GM10248 (cell line): ENCODE results near the gene RAPGEF3.

Experiments
- CTCF ChIA-PET: fragments of 300-600 bp; sonication (Branson Sonifier 250); formaldehyde crosslinking; extraction: SDS; loops from one replicate; lab custom pipeline; 2021; ENCODE audit warnings: antibody characterized with exemption; lab: Yijun Ruan, JAX
- POLR2A ChIA-PET: fragments of 350-650 bp; sonication (Branson Sonifier 250); formaldehyde crosslinking; extraction: SDS; loops from one replicate; lab custom pipeline; 2020; ENCODE audit warnings: antibody characterized with exemption; lab: Yijun Ruan, JAX
- DNase-seq: peaks from one replicate; pipeline ENCODE4 v3.0.0; 2012; ENCODE audit errors: extremely low spot score
- TF ChIP-seq, protein P1 (sequence below): IDR thresholded peaks from 2 replicates; pipeline ENCODE4 v1.5.1; 2012; ENCODE audit warnings: mild to moderate bottlenecking, low read depth; ENCODE audit errors: extremely low read depth, missing control alignments, control extremely low read depth

Gene RAPGEF3

DNA sequence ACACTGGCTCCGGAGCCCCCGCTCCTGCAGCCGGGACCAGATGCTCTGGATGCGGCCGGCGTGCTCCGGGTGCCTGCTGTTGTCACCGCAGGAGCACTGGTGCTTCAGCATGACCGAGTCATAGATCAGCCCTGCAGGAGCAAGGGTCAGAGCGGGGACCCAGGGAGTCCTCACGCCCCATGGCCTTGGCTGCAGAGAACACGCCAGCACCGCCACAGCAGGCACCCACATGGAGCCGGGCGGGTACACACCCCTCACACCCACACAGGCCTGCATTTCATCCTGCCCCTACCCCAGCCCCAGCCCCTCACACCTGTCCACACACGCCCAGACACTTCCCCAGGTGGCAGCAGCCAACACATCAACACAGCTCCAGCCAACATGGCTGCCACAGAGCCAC is 33.2 kb upstream of the RAPGEF3 start:
- POLR2A ChIA-PET = no interaction called here
- CTCF ChIA-PET = interaction anchor here (0.9 to 35.8 kb wide), 8 partner anchors 10 to 65 kb away, joined by 3 to 1524 read pairs (median 4); partner anchors contain the start of genes ENDOU and RPAP3
- TF ChIP-seq, protein P1, sequence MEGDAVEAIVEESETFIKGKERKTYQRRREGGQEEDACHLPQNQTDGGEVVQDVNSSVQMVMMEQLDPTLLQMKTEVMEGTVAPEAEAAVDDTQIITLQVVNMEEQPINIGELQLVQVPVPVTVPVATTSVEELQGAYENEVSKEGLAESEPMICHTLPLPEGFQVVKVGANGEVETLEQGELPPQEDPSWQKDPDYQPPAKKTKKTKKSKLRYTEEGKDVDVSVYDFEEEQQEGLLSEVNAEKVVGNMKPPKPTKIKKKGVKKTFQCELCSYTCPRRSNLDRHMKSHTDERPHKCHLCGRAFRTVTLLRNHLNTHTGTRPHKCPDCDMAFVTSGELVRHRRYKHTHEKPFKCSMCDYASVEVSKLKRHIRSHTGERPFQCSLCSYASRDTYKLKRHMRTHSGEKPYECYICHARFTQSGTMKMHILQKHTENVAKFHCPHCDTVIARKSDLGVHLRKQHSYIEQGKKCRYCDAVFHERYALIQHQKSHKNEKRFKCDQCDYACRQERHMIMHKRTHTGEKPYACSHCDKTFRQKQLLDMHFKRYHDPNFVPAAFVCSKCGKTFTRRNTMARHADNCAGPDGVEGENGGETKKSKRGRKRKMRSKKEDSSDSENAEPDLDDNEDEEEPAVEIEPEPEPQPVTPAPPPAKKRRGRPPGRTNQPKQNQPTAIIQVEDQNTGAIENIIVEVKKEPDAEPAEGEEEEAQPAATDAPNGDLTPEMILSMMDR = no peak
- no peak for DNase-seq

- CTCF ChIA-PET = interaction anchor here (0.9 to 35.8 kb wide), 5 partner anchors 15 to 65 kb away, joined by 3 to 1524 read pairs (median 4); partner anchors contain the start of genes ENDOU and RPAP3
- TF ChIP-seq, protein P1 = no peak
- no peak for DNase-seq
- POLR2A ChIA-PET = no interaction called here
Measured at GRCh38 chr12:47791351-47791746, 32.7 kb upstream of the RAPGEF3 start.

- POLR2A ChIA-PET = no interaction called here
- no peak for DNase-seq
- TF ChIP-seq, protein P1 = no peak
- CTCF ChIA-PET = interaction anchor here (1.1 to 35.8 kb wide), 8 partner anchors 13 to 398 kb away, joined by 3 to 1524 read pairs (median 4); partner anchors contain the start of genes ENDOU, RPAP3 and SLC48A1
Measured at GRCh38 chr12:47790676-47791350, 32.1 kb upstream of the RAPGEF3 start.

- POLR2A ChIA-PET = no interaction called here
- CTCF ChIA-PET = interaction anchor here (0.9 to 35.8 kb wide), 11 partner anchors 12 to 399 kb away, joined by 3 to 1524 read pairs (median 4); partner anchors contain the start of genes ENDOU, RPAP3 and SLC48A1
Measured at GRCh38 chr12:47789712-47790489, 31.2 kb upstream of the RAPGEF3 start.

GRCh38 chr12:47789141-47789540 is 30.5 kb upstream of the RAPGEF3 start:
- CTCF ChIA-PET = interaction anchor here (0.7 to 35.8 kb wide), 10 partner anchors 8 to 63 kb away, joined by 3 to 1524 read pairs (median 4); partner anchors contain the start of genes ENDOU, RPAP3 and SLC48A1

More at GRCh38 chr12:47789712-47790489, 31.2 kb upstream of the RAPGEF3 start:
- DNase-seq = no peak
- TF ChIP-seq, protein P1 = no peak

More at GRCh38 chr12:47789141-47789540, 30.5 kb upstream of the RAPGEF3 start:
- DNase-seq = no peak
- POLR2A ChIA-PET = no interaction called here
- TF ChIP-seq, protein P1 = no peak
